Fibroblast of skin of right quadriceps (primary cell): ENCODE data around the gene FBLN7.
"Not testable (repeated sequence)": the region's sequence is repeated elsewhere in the genome, so short reads cannot be mapped to it uniquely, and the experiment has no call there.

Source experiments
- DNase-seq: peaks from one replicate; pipeline ENCODE4 v3.0.0-alpha.2; 2013

The FBLN7 gene, protein sequence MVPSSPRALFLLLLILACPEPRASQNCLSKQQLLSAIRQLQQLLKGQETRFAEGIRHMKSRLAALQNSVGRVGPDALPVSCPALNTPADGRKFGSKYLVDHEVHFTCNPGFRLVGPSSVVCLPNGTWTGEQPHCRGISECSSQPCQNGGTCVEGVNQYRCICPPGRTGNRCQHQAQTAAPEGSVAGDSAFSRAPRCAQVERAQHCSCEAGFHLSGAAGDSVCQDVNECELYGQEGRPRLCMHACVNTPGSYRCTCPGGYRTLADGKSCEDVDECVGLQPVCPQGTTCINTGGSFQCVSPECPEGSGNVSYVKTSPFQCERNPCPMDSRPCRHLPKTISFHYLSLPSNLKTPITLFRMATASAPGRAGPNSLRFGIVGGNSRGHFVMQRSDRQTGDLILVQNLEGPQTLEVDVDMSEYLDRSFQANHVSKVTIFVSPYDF

DNA sequence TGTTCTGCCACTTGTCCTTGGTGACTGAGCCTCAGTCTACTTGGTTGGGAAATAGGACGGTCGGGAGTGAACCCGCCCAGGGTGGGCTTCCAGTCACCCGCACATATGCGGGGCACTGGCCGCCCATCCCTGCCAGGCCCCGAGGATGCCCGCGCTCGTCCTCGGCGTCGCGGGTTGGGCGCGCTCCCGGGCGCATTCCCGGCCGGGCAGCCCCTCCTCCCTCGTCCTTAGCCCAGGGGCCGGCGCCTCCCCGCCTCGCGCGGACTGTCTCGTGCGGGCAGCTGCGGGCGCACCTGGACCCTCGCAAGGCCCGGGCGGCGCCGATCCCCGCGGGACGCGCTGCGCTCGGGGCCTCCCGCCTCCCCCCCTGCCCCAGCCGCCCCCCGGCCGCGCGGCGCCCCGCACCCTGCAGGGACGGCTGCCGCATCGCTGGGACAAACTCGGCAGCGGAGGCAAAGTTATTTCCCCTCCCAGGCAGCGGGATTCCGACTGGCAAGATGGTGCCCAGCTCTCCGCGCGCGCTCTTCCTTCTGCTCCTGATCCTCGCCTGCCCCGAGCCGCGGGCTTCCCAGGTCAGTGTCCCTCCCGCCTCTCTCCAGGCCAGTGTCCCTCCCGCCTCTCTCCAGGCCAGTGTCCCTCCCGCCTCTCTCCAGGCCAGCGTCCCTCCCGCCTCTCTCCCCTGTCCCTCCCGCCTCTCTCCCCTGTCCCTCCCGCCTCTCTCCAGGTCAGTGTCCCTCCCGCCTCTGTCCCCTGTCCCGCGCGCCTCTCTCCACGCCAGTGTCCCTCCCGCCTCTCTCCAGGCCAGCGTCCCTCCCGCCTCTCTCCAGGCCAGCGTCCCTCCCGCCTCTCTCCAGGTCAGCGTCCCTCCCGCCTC, at the start of gene FBLN7:
FBLN7 (plus strand) TSS at position 227 of the 874 bp plus-strand sequence; CDS start at position 498, 271 bp downstream.
- no peak for DNase-seq

DNA sequence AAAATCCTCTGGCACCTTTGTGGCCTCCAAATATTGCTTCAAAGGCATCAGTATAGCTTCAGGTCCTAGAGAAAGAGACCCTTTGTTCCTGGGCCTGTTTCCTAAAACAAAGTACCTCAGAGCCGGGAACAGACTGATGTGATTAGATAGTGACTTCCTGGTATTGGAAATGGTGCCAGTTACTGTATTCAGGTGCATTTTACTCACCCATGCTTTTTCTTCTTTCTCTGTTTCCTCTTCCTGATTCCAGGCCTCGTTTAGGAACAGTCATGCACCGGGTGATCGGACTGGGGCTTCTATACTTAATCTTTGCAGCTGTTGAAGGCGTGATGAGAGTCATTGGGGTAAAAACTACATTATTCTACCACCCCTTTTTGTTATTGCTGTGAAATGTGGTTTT, 48.8 kb upstream of the FBLN7 start:
- no peak for DNase-seq

DNA sequence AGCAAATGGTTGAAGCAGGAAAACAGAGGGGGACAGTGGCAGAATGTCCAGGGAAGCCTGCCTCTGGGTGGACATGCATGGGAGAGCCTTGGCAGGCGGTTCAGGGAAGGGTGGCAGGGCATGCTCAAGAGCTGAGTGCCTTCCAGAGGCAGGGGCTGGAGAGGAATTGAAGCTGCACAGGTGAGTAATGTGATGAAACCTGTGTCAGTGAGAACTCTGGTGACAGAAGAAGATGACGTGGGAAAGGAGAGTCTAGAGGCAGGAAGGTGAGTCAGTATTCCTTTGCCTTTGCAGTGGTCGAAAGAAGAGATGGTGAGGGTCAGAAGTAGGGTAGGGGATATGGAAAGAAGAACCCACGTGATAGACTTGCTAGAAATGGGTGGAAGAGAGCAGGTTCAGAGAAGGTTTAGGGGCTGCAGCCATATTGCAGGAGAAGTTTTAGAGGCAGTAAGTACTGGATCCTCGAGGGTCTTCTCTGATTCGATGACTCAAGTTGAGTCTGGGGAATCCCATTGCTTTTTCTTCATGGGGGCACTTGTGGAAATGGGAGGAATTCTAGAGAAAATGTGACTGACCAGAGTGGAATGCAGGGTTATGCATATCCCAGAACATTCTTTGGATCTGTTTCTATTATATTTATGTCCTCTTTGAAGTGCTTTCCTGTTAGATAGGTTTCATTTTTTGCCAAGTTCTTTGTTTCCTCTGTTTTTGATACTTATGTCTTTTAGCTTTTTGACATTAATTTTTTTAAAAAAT, 45.7 kb upstream of the FBLN7 start:
- peak; percentile 86 for DNase-seq

DNA sequence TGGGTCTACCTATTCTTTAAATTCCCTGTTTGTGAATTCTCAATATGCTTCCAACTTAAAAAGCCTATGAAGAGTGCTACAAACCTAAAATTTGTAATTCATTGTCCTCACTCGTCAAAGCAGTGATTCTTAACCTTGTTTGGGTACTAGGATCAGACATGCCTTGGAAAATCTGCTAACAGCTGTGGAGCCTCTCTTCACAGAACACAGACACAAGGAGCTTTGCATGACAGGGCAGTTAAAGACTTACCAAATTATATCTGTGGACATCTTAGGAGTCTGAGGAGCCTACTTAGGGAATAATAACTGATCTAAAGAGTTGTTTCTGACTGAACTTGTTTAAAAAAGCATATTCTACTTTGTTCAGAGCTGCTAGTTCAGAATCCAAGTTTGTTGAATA, 45.0 kb upstream of the FBLN7 start:
- no peak for DNase-seq

DNA sequence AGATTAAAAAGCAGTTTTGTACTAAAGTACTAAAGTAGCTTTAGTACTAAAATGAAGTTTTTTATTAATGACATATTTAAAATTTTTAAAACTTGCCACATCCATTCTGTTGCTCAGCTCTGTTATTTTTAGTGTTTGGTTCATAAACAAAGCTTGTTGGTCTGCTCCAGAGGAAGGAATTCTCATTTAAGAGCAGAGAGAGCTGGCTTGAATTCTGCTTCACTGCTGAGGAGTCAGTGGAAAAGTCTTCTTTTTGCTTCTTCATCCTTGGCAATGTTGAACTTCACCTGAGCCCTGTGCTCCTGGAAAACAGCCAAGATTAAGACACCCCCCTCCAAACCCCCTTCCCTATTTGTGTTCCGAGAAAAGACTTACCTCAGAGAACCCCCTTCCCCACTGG, 42.5 kb upstream of the FBLN7 start:
- no peak for DNase-seq

DNA sequence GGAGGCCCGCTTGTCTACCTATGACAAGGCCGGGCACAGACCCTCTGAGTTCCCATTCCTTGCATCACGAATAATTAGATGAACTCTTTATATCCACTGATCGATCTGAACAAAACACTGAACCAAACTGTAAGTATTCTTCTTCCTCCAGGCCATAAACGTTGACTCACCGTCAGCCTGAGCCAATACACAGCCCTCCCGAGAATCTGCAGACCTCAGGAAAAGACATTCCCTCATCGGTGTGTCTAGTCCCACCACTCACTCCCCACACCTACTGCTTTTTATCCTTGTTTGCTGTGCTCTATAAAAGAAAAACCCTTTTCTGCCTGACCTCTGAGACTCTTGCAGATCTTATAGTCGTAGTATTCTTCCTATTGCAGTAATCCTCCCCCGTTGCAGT, 42.1 kb upstream of the FBLN7 start:
- DNase-seq = no peak

DNA sequence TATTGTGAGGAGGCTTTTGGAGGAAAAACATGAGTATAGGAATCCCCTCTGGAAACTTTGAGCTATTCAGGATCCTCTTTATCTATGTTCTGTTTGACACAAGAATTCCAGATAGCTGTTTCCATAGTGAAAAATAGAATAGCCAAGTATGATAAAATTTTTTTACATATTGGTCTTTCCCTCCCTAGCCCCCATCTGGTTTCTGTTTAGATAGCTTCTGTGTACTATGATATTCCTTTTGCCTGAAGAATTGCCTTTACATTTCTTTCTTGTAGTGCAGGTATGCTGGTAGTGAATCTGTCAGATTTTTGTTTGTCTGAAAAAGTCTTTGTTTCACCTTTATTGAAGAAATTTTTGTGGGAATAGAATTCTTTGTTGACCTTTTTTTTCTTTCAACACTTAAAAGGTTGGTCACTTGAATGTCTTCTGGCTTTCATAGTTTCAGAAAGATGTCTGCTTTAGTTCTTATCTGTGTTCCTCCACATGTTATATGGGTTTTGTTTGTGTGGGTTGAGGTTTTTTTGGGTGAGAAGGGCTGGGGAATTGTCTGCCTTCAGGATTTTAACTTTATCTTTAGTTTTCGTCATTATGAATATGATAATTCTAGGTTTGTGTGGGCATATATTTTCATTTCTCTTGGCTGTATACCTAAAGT, 29.9 kb upstream of the FBLN7 start:
- no peak for DNase-seq

DNA sequence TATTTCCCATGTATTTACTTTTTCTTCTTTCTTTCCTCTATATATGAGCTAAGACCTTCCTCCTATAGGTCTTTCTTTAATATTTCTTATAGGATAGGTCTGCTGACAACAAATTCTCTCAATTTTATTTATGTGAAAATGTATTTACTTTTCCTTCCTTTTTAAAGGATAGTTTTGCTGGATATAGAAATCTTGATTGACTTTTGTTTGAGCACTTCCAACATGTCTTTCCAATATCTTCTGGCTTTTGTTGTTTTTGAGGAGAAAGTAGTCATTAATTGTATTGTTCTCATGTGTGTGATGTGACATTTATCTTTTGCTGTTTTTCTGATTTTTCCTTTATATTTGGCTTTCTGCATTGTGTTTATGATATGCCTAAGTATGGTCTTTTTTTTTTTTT, 28.9 kb upstream of the FBLN7 start:
- no peak for DNase-seq

DNA sequence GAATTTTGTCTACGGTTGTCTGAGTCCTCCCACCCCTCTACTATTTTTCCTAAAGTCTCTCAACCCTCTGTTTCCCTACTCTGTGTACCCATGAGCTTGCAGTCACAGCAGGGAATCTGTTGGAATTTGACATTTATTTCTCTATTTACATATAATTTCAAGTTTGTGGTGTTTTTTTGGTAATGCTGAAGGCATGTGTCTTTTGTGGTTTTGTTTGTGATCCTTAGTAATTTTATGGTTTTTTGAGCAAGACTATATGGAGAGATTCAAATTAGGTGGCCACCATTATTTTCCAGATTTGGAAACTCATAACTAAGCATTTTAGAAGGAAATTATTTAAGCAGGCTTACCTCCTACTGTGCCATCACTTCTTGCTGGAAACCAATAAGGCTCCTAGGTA, 27.2 kb upstream of the FBLN7 start:
- DNase-seq = no peak

DNA sequence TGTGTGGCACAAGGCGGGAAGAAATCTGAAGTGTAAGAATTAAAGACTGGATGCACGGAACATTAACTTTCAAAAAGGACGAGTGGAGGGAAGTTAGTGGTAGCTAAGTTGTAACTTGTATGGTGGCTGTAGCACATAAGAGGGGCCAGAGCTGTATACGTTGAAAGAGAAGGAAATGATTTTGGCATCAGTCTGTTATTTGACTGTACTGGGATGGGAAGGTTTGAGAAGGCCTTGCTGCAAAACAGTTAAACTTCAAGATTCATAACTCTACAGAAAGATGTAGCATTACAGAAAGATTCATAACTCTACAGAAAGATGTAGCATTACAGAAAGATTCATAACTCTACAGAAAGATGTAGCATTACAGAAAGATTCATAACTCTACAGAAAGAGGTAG, 24.8 kb upstream of the FBLN7 start:
- DNase-seq = not testable (repeated sequence)

DNA sequence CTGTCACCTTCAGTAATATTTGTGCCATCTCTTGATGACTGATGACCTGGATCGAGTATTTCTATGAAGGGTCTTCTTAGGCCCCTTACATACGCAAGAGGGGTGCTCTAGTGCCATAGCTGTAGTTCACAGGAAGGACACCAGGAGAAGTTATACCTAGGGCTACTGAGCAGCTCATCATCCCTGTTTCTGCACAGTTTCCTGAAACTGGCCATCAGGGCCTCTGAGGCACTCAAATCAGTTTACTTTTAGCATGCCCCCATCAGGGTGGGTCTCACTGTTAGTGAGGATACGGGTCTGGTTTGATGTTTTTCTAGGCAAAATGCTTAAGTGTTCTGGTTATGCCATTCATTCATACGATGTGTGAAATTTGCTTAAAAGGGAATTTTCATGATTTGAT, 20.0 kb upstream of the FBLN7 start:
- no peak for DNase-seq

DNA sequence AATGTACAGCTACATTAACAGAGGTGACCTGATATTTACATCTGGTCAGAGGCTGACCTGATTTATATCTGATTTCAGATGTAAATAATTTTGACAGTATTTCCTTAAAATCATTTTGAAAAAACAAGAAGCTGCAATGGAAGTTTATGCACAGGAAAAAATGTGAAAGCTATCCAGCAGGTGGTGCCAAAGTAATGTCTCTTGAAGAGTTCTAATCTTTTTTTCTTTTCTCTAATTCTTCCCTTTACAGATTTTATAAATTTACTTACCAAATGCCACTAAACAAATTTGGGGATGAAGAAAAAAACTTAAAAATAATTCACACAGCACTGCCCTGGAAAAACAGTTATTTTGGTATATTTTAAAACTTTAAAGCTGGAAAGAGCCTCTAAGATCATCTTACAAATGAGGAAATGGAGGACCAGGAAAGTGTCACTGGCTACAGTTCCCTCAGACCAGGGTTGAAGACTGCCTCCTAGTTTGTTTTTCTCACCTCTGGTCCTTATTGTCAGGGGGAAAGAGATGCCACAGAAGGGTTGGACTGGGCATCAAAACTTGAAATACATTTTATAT, 16.4 kb upstream of the FBLN7 start:
- DNase-seq = peak; percentile 48

DNA sequence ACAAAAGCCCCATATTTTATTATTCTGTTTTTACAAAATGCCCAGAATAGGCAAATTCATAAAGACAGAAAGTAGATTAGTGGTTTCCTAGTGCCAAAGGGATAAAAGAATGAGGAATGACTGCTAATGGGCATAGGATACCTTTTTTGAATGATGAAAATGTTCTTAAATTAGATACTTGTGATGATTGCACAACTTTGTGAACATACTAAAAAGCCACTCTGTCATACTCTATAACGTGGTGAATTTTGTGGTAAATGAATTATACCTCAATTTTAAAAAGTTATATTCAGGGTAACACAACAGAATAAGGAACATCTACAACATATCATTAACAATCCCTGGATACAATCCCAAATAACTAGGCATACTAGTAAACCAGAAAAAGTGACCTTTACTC, 9.1 kb upstream of the FBLN7 start:
- no peak for DNase-seq

DNA sequence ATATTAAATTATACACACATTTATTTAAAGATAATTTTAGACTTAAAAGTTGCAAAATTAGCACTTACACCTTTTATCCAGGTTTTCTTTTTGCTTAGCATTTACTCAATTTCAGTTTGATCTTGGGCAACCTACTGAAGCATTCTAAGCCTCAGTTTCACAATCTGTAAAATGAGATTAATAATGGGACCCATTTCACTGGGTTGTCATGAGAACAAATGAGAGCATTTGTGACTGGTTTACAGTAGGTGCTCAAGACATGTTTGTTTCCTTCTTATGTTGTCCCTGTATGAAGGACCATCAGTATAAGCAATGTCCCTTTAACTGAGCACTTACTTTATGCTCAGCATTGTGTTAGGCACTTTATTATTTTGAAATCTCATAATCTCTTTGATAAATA, 4.8 kb upstream of the FBLN7 start:
- no peak for DNase-seq

DNA sequence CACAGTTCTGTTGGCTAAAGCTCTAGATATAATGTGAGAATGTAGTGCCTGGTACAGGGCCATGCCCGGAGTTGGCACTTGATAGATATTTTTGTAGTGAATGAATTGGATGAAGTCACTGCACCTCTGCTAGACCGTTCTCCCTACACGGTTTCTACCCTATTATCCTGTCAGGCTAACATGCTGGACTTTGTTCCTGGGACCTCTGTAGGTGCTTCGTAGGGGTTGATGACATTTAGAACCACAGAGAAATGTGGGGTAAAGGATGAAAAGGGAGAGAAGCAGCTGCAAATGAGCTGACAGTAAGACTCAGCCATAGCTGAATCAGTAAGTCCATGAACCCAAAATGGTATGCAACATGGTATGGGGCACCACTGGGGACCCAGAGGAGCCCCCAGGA, 4.1 kb upstream of the FBLN7 start:
- DNase-seq = no peak

DNA sequence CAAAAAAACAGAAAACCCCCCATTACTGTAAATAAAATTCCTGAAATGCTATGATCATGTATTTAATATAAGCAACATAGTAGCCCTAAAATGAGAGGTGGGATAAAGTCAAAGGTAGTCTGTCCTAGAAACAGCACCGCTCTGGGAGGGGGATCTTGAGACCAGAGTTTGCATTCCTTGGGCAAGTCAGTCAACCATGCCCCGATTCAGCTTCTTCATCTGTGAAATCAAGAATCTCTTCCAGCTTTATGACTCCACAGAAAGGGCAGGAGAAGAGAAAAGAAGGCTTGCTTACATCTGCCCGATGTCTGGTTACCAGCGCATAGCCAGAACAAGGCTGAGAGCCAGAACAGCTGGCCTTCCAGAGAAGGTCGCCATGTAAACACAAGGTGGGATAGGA, 2.1 kb upstream of the FBLN7 start:
- DNase-seq = no peak

DNA sequence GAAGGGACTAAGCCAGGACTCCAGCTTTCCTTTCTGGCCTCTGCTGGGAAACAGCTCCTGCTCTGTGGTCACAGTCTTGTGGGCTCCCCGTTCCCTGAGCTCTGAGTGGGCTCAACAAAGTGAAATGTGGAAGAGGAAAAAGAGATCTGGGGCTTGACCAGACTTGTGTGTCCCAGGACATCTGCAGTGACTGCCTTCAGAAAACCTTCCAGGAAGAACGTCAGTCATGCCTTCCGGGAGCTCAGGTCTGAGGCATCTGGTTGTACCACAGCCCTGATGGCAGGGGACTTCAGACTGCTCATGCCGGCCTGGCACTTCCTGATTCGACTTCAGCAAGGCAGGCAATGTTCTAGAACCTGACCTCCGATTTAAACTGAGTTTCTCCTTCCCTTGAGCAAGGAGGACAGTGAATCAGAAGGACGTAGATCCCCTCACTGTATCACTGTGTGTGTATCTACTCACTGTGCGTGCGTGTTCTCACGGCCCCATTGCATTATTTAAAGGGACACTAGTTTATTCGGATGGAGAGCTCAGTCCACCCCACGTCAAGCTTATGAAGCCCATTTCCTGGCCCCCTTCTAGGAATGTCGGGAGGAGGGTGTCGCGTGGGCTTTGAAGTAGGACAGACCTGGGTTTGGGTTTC, 548 bp upstream of the FBLN7 start:
- no peak for DNase-seq

DNA sequence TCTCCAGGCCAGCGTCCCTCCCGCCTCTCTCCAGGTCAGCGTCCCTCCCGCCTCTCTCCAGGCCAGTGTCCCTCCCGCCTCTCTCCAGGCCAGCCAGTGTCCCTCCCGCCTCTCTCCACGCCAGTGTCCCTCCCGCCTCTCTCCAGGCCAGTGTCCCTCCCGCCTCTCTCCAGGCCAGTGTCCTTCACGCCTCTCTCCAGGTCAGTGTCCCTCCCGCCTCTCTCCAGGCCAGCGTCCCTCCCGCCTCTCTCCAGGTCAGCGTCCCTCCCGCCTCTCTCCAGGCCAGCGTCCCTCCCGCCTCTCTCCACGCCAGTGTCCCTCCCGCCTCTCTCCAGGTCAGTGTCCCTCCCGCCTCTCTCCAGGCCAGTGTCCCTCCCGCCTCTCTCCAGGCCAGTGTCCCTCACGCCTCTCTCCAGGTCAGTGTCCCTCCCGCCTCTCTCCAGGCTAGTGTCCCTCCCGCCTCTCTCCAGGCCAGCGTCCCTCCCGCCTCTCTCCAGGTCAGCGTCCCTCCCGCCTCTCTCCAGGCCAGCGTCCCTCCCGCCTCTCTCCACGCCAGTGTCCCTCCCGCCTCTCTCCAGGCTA, 939 bp downstream of the FBLN7 start:
- not testable (repeated sequence) for DNase-seq

DNA sequence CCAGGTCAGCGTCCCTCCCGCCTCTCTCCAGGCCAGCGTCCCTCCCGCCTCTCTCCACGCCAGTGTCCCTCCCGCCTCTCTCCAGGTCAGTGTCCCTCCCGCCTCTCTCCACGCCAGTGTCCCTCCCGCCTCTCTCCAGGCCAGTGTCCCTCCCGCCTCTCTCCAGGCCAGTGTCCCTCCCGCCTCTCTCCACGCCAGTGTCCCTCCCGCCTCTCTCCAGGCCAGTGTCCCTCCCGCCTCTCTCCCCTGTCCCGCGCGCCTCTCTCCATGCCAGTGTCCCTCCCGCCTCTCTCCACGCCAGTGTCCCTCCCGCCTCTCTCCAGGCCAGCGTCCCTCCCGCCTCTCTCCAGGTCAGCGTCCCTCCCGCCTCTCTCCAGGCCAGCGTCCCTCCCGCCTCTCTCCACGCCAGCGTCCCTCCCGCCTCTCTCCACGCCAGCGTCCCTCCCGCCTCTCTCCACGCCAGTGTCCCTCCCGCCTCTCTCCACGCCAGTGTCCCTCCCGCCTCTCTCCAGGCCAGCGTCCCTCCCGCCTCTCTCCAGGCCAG, 1.5 kb downstream of the FBLN7 start:
- not testable (repeated sequence) for DNase-seq

DNA sequence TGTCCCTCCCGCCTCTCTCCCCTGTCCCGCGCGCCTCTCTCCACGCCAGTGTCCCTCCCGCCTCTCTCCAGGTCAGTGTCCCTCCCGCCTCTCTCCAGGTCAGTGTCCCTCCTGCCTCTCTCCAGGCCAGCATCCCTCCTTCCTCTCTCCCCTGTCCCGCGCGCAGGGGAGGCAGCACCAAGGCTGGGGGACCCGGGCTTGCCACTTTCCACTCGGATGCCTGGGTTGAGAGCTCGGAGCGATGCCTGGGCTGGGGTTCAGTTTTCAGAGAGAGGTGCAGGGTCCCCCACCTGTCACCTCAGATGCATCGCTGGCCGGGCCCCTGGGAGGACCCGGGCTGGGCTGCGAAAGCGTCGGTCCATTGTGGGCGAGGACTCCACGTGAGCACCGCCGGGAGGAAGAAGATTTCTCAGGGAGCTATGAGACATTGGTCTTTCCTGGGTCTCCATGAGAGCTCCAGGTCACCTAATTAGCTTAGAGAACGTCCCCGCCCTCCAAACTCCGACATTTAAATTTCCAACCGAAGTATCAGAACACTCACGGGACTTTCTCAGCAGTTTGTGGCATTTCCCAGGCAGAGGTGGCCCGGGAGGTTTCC, 2.1 kb downstream of the FBLN7 start:
- DNase-seq = no peak
